ENCODE results near the gene FZD2.

Gene FZD2

DNA sequence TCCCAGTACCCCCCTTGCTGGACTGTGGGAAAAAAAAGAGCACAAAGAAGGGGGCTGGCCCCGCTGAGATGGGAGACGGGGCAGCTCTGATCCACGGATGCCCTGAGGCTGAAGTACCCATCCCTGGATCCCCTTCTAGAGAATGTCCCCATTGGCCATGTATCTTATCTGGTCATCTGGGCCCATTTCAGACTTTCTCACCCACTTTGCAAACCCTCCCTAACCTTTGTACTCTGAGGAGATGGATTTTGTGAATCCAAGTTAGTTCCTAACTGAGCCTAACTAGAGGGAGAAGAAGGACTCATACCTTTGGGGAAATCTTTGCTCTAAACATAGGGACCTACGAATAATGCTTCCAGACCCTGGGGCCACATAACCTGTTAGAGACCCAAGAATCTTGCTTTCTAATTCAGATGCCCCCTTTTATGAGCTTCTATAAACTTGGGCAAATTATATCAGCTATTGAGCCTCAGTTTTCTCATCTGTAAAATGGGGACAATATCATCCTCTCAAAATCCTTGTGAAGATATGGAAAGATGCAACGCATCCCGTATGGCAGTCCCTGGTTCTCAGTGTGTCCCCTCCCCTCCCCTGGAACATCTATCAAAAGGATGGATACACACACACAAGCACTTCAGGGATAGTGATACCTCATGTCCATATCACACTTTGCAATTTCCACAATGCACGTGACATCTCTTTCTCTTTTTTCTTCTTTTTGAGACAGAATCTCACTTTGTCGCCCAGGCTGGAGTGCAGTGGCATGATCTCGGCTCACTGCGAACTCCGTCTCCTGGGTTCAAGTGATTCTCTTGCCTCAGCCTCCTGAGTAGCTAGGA lies 16.8 kb upstream of the FZD2 start:
- H3K27ac Mint-ChIP-seq: no peak overlapping the region
- no peaks in the 10 kb centered on the region for H3K4me1 Mint-ChIP-seq
- H3K36me3 Mint-ChIP-seq: no peaks in the 10 kb centered on the region
- DNase-seq (ENCODE audit: low spot score in 2 of 2): no peak
- H3K4me3 Mint-ChIP-seq: no peak overlapping the region
- no peak for ATAC-seq
- H3K9me3 Mint-ChIP-seq: no peaks in the 10 kb centered on the region

- H3K4me3 Mint-ChIP-seq: no peak overlapping the region
- no peaks in the 10 kb centered on the region for H3K4me1 Mint-ChIP-seq
- ATAC-seq (no peak), DNase-seq (ENCODE audit: low spot score in 2 of 2) (no peak)
- no peaks in the 10 kb centered on the region for H3K9me3 Mint-ChIP-seq
- H3K27ac Mint-ChIP-seq: no peak overlapping the region
- H3K36me3 Mint-ChIP-seq: no peaks in the 10 kb centered on the region
These were observed 15.3 kb upstream of the FZD2 start for GRCh38 chr17:44541884-44542581.

- Mint-ChIP-seq H3K36me3 (no peaks in the 10 kb centered on the region), H3K4me3 (no peak overlapping the region), H3K27ac (no peak overlapping the region), H3K9me3 (no peaks in the 10 kb centered on the region), H3K4me1 (no peaks in the 10 kb centered on the region)
- DNase-seq (ENCODE audit: low spot score in 2 of 2): no peak
- ATAC-seq: no peak
These were observed 13.9 kb upstream of the FZD2 start for GRCh38 chr17:44543213-44543904.

DNA sequence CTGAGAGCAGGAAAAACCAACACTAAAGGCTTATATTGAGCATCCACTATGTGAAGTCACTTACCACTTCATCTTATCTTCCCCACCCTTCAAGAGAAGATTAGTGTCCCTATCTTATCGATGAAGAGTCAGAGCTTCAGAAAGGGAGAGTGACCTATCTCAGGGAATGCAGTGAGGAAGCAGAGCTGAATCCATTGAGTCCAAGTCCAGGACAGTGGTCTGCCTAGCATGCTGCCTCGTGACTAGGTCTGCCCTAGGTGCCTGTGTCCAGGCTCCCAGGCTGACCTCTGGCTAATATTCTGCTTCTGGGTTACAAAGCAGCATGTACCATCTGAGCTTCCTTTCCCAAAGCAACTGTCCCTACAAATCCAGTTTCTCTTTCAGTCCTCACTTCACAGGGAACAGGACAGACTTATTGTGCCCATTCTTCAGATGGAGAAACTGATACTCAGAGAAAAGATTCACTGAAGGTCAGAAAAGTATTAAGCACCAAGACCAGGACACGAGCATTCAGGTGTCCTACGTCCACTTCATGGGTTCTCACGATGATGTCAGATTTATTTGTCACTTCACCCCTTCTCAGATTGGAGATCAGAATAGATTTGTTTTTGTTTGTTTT lies 13.3 kb upstream of the FZD2 start:
- Mint-ChIP-seq H3K27ac (no peak overlapping the region), H3K4me1 (no peaks in the 10 kb centered on the region), H3K36me3 (no peaks in the 10 kb centered on the region), H3K4me3 (no peak overlapping the region), H3K9me3 (no peaks in the 10 kb centered on the region)
- DNase-seq (ENCODE audit: low spot score in 2 of 2): no peak
- ATAC-seq: no peak

- no peaks in the 10 kb centered on the region for H3K36me3 Mint-ChIP-seq
- DNase-seq (ENCODE audit: low spot score in 2 of 2): no peak
- no peaks in the 10 kb centered on the region for H3K9me3 Mint-ChIP-seq
- no peak for ATAC-seq
- no peaks in the 10 kb centered on the region for H3K4me1 Mint-ChIP-seq
- no peak overlapping the region for H3K4me3 Mint-ChIP-seq
- no peak overlapping the region for H3K27ac Mint-ChIP-seq
These were observed 10.3 kb upstream of the FZD2 start for GRCh38 chr17:44546671-44547606.

DNA sequence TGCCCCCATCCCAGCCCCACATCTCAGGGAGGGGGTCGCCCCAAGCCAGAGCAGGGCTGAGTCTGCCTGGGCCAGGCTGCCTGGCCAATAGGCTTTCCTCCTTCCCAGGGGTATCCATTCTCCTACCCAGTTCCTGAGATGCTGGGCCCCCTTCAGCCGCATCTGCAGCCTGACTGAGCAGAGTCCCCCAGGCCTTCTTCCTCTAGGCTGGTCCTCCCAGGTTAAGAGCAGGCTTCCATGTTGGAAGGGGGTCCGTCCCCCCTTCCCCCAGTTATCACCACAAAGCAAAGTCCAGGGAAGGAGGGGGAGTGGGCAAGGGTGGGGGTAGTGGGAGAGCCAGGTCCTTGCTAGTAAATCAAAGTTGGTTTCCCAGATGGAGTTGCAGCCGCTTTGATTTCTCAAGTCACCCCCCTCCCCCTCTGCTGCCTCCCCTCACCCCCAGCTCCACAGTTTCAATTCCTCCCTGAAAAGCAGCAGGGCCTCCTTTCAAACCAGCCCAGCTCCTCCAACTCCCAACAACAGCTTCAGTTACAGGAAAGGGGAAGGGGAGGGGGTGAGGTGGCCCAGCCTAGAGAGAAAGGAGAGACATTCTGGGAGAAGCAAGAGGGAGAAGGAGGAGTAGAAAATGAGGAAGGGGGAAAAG lies 9.5 kb upstream of the FZD2 start:
- Mint-ChIP-seq H3K4me3 (no peak overlapping the region), H3K36me3 (no peaks in the 10 kb centered on the region), H3K9me3 (no peaks in the 10 kb centered on the region), H3K4me1 (no peaks in the 10 kb centered on the region), H3K27ac (no peak overlapping the region)
- DNase-seq (ENCODE audit: low spot score in 2 of 2): no peak
- ATAC-seq: no peak

GRCh38 chr17:44548376-44549230 lies 8.7 kb upstream of the FZD2 start:
- no peaks in the 10 kb centered on the region for H3K4me1 Mint-ChIP-seq
- no peak for DNase-seq (ENCODE audit: low spot score in 2 of 2)
- ATAC-seq: no peak
- H3K36me3 Mint-ChIP-seq: no peaks in the 10 kb centered on the region
- H3K4me3 Mint-ChIP-seq: no peak overlapping the region
- no peaks in the 10 kb centered on the region for H3K9me3 Mint-ChIP-seq
- H3K27ac Mint-ChIP-seq: no peak overlapping the region

DNA sequence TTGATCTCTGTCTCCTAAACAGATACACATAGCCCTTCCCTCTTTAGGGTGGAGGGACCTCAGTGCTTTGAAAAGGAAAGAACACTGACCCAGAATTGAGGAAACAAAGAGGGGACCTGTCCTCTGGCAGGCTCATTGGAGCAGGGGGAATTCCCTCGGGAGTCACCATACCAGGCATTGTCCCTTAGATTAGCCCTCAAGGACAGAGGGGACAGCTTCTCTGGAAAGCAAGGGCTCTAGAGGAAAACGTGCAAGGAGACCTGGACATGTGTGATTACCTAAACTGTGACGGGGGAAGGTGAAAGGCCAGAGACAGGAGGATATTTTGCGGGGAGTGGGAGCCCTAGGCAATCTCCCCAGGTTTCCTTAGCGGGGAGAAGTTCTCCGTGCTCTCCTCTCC lies 7.6 kb upstream of the FZD2 start:
- no peak for DNase-seq (ENCODE audit: low spot score in 2 of 2)
- H3K4me1 Mint-ChIP-seq: no peaks in the 10 kb centered on the region

DNA sequence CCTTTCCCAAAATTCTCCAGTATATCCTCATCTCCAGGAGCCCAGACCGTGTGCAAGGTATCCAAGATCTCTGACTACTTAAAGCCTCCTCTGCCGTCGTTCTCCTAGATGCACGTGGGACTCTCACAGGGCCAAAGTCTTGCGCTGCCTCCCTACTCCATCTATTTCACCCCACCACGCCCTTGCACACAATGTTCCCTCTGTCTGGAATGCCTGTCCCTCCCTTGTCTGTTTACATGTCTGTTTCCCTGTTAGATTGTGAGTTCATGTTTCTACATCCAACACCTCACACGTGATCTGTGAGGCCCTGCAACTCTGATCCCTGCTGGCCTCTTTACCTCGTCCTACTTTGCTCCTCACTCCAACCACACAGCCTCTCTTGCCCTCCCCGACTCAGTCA lies 4.9 kb upstream of the FZD2 start:
- Mint-ChIP-seq H3K9me3 (no peaks in the 10 kb centered on the region), H3K27ac (no peak overlapping the region), H3K4me3 (no peak overlapping the region), H3K4me1 (peaks cover 12% of the 10 kb centered on the region), H3K36me3 (peaks cover 8% of the 10 kb centered on the region)
- DNase-seq (ENCODE audit: low spot score in 2 of 2) (no peak), ATAC-seq (no peak)

More for the DNA sequence above, 7.6 kb upstream of the FZD2 start:
- no peaks in the 10 kb centered on the region for H3K36me3 Mint-ChIP-seq
- no peak overlapping the region for H3K4me3 Mint-ChIP-seq
- no peak for ATAC-seq
- H3K27ac Mint-ChIP-seq: no peak overlapping the region
- no peaks in the 10 kb centered on the region for H3K9me3 Mint-ChIP-seq

GRCh38 chr17:44555099-44555498 lies 2.2 kb upstream of the FZD2 start:
- peak overlapping the region; percentile 11 for H3K4me3 Mint-ChIP-seq

GRCh38 chr17:44556166-44556831 lies 985 bp upstream of the FZD2 start:
- peak; percentile 46 for ATAC-seq

More at GRCh38 chr17:44555099-44555498, 2.2 kb upstream of the FZD2 start:
- DNase-seq (ENCODE audit: low spot score in 2 of 2) (no peak), ATAC-seq (no peak)
- H3K36me3 Mint-ChIP-seq: peaks cover 8% of the 10 kb centered on the region
- no peak overlapping the region for H3K27ac Mint-ChIP-seq
- no peaks in the 10 kb centered on the region for H3K9me3 Mint-ChIP-seq
- H3K4me1 Mint-ChIP-seq: peaks cover 29% of the 10 kb centered on the region

DNA sequence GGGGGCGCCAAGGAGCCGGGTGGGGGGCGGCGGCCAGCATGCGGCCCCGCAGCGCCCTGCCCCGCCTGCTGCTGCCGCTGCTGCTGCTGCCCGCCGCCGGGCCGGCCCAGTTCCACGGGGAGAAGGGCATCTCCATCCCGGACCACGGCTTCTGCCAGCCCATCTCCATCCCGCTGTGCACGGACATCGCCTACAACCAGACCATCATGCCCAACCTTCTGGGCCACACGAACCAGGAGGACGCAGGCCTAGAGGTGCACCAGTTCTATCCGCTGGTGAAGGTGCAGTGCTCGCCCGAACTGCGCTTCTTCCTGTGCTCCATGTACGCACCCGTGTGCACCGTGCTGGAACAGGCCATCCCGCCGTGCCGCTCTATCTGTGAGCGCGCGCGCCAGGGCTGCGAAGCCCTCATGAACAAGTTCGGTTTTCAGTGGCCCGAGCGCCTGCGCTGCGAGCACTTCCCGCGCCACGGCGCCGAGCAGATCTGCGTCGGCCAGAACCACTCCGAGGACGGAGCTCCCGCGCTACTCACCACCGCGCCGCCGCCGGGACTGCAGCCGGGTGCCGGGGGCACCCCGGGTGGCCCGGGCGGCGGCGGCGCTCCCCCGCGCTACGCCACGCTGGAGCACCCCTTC lies 484 bp downstream of the FZD2 start:
- Mint-ChIP-seq H3K9me3 (no peaks in the 10 kb centered on the region), H3K4me1 (peaks cover 29% of the 10 kb centered on the region), H3K4me3 (peak overlapping the region; percentile 88), H3K27ac (no peak overlapping the region), H3K36me3 (peaks cover 8% of the 10 kb centered on the region)
- DNase-seq (ENCODE audit: low spot score in 2 of 2): peak in 1 of 2 donors; percentile 59
- ATAC-seq: peak; percentile 69

More at GRCh38 chr17:44556166-44556831, 985 bp upstream of the FZD2 start:
- Mint-ChIP-seq H3K9me3 (no peaks in the 10 kb centered on the region), H3K4me1 (peaks cover 29% of the 10 kb centered on the region), H3K27ac (peak overlapping the region; percentile 92), H3K36me3 (peaks cover 8% of the 10 kb centered on the region), H3K4me3 (peak overlapping the region; percentile 88)
- peak in 1 of 2 donors; percentile 56 for DNase-seq (ENCODE audit: low spot score in 2 of 2)
